A204.1 (cell line): ENCODE data around the gene TBC1D3B.
"Not testable (repeated sequence)": the region's sequence is repeated elsewhere in the genome, so short reads cannot be mapped to it uniquely, and the experiment has no call there.

Experiments
- FAIRE-seq: peaks from 2 replicates; lab custom pipeline; 2012; peaks lifted over from hg19 to GRCh38; lab: Jason Lieb, UNC

Gene TBC1D3B

GRCh38 chr17:36128411-36128978 lies 47.9 kb downstream of the TBC1D3B start:
- FAIRE-seq = no peak

GRCh38 chr17:36127911-36128310 lies 48.5 kb downstream of the TBC1D3B start:
- no peak for FAIRE-seq

GRCh38 chr17:36127199-36127893 lies 49.1 kb downstream of the TBC1D3B start:
- FAIRE-seq = no peak

- no peak for FAIRE-seq
These were observed 51.3 kb downstream of the TBC1D3B start for GRCh38 chr17:36124879-36125824.

GRCh38 chr17:36123431-36123830 lies 53.0 kb downstream of the TBC1D3B start:
- no peak for FAIRE-seq

GRCh38 chr17:36121099-36121498 lies 55.3 kb downstream of the TBC1D3B start:
- FAIRE-seq = not testable (repeated sequence)

GRCh38 chr17:36120221-36120620 lies 56.2 kb downstream of the TBC1D3B start:
- no peak for FAIRE-seq

GRCh38 chr17:36118477-36119353 lies 57.7 kb downstream of the TBC1D3B start:
- no peak for FAIRE-seq

- FAIRE-seq = no peak
These were observed 58.7 kb downstream of the TBC1D3B start for GRCh38 chr17:36117505-36118382.
